Stimulated activated CD4-positive, alpha-beta T cell treated with anti-CD3 and anti-CD28 coated beads, Interleukin-4, amount 100 ng/mL, for 24 hours (primary cell): Measurements from ENCODE around the gene VIL1.

Source experiments
- DNase-seq: peaks from one replicate; pipeline ENCODE4 v3.0.0-alpha.2; 2020

Gene VIL1

DNA sequence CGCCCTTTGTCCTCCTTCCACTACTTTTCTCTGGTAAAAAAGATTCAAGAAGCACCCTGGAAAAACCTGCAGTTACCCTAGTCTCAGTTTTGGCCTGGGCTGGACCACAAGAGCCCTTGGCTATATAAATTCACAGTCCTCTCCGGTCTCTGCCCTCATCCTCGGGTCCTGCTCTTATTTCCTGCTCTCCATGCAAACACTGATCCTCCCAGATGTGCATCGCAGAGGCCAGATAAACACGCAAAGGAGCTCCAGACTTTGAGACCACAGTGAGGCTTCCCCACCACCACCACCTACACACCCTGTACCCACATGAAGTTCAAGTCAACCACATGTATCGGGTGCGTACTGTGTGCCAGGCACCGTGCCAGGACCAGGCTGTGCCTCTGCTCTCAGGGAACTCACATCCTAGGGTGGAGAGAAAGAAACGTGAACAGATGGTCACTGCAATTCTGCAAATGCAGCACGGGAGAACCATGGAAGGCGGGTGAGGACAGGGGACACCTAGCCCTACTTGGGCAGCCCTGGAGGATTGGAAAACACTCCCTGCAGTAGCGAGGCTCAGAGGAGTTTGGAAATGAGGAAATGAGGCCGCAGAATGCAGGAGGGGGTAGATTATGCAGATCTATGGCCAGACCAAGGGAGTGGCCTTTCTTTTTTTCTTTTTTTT, 11.8 kb upstream of the VIL1 start:
- peak; percentile 67 for DNase-seq

DNA sequence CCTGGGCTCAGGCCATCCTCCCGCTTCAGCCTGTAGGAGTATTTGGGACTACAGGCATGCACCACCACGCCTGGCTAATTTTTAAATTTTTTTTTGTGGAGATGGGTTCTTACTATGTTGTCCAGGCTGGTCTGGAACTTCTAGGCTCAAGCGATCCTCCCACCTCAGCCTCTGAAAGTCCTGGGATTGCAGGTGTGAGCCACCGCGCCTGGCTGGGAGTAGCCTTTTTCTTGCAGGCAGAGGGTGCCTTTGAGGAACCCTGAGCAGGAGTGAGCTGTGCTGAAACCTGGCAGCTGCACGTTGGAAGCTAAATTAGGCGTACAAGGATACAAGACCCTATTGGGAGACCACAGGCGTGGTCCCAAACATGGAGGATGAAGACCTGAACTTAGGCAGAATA, 11.2 kb upstream of the VIL1 start:
- no peak for DNase-seq

DNA sequence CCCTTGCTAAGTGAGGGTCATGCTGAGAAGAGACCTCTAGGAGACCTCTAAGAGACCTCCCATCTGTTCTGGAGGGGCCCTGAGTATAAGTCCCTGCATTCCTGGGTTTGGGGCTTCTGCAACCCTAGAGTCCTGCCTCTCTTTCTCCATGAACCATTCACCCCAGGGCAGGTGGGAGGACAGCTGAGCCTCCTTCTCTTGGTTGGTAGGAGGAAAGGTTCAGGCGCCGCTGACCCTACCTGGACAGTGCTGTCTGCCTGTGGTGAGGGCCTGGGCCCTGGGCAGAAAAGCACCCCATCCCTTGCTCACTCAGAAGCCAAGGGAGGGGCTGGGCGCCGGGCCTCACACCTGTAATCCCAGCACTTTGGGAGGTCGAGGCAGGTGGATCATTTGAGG, 604 bp upstream of the VIL1 start:
- no peak for DNase-seq

DNA sequence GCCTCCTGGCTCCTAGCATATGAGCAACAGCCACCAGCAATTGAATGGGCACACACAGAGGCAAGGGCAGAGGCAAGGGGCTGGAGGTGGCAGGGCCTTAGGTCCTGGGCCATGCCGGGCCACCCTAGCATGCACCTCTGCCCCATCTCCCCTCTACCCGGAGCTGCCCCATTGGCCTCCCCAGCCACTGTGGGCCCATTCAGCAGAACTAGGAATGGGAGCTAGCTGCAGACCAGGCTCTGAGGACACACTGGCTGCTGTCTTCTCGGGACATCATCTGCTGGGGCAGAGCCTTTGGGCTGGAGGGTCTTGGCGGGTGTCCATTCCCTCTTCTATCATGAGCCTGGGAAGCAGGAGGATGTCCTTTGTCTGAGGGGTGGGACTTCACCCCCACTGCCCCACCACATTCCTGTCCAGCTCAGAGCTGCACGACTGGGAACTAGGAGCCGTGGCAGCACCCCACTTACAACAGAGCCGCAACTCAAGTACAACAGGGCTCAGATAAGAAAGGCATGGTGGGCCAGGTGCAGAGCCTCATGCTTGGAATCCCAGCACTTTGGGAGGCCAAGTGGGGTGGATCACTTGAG, 800 bp downstream of the VIL1 start:
- no peak for DNase-seq

DNA sequence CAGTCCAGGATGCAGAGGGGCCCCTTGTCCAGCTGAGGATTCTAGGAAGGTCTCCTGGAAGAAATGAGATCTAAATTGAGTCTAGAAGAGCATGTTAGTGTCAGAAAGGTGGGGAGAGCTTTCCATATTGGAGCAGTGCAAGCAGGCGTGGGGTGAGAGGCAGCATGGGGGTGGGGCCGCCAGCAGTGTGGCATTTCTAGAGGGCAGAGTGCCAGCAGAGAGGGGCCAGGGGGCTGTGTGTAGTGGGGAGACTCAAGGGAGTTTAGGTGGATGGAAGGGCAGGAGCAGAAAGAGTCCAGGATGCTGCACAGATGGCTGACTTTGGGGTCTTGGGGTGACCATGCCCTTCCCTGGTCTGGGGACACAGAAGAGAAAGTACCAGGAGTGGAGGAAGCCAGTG, 2.1 kb downstream of the VIL1 start:
- DNase-seq: no peak

DNA sequence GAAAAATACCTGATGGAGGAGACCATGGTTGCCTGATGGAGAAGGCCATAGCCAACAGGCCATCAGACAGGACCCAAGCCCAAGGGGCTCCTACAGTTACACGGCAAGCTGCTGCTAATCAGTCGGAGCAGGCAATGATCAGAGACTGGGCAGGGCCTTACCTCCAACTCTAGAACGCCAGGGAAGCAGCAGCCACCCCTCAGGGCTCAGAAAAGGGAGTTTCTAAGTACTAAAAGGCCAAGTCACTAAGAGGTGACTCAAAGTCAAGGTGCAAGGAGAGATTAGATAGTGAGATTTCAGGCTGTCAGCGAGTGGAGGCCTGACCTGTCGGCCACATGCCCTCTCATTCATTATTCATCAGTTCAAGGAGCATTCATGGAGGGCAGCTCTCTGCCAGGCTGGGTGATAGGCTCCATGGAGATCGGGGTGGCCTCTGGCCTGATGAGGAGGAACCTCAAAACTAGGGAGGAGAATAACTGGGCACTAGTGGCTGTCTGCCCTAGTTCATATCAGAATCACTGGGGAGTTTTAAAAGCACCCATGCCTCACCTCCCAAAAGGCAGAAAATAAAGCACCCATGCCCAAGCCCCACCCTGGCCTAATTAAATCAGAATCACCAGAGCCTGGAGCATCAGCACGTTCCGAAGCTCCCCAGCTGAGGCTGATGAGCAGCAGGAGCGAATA, 3.6 kb downstream of the VIL1 start:
- DNase-seq: no peak

DNA sequence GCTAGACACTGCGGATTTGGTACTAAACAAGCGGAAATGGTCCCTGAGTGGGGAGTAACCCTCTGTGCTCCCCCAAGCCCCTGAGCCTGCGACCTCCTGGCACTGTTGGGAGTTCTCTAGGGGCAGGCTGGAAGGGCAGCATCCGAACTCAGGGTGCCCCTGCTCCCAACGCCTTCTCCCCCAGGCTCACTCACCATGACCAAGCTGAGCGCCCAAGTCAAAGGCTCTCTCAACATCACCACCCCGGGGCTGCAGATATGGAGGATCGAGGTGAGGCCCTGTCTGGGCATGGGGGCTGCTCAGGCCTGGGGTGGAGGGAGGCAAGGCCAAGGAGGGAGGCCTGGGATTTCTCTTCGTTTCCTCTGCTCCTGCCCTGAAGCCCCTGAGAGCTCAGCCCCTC, 4.7 kb downstream of the VIL1 start:
- DNase-seq: no peak

DNA sequence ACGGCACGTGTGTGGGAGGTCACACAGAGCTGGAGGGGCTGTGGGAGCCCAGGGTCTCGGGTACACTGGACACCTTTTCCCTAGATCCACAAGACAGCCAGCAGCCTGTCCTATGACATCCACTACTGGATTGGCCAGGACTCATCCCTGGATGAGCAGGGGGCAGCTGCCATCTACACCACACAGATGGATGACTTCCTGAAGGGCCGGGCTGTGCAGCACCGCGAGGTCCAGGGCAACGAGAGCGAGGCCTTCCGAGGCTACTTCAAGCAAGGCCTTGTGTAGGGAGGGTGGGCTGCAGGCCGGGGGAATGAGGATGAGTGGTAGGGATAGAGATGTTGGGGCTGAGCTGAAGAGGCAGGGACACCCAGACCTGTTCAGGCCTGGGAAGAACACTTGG, 6.6 kb downstream of the VIL1 start:
- DNase-seq: no peak

DNA sequence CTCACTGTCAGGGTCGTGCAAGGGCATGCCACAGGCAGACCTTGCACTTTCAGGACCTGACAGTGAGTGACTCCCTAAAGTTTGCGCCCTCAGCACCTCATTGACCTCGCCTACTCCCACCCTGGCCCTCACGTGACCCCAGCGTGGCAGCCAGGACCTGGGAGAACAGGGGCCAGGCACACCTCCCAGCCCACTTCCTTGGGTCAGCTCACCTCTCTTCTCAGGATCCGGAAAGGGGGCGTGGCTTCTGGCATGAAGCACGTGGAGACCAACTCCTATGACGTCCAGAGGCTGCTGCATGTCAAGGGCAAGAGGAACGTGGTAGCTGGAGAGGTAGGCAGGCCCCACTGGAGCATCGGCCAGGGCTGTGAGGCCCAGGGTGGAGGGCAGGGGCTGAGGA, 8.8 kb downstream of the VIL1 start:
- DNase-seq: no peak

DNA sequence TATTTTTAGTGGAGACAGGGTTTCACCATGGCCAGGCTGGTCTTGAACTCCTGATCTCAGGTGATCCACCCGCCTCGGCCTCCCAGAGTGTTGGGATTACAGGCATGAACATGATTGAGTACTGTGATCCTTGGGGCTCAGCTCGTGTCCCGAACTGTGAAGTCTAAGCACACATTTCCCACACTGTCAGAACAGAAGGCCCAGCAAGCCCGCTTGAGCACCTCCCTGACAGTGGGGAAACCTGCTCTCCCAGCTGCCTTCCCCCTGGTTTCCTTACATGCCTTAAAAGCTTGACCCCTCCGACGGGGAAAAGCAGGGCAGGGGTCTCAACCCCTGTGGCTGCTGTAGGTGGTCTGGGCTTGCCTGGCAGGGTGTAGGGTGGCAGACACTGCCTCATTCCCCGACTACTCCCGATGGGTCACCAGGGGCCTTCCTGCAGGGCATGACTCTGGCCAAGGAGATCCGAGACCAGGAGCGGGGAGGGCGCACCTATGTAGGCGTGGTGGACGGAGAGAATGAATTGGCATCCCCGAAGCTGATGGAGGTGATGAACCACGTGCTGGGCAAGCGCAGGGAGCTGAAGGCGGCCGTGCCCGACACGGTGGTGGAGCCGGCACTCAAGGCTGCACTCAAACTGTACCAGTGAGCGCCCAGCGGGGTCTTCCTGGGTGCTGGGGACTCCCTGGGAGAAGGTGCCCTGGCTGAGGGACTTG, 10.1 kb downstream of the VIL1 start:
- no peak for DNase-seq

DNA sequence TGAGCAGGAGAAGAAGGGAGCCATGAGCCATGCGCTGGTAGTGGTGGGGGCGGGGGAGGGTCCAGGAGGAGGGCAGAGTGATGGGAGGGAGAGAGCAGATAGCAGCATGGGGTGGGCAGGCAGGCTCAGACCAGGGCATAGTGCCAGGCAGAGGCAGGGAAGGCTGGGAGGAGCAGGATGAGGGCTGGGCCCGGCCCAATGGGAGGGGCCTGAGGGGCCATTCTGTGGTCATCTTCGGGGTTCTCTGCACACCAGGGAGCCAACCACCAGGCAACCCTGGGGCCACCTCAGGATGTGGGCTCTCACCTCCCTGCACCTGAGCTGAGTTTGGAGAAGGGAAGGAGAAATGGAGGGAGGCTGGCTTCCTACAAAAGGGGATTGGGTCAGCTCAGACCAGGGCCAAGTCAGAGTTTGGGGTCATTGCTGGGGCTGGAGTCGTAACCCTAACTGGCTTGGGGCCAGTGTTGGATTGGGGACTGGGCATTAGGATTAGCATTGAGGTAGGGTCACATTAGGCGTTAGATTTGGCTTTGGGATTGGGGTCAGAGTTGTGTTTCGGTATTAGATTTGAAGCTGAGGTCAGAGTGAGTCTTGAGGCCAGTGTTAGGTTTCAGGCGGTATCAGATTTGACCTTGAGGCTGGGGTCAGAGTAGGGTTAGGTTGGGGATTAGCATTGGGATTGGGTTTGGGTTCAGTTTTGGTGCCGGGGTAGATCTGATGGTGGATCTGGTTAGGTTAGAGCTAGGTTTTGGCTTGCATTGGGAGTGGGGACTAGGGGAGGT, 11.2 kb downstream of the VIL1 start:
- DNase-seq: no peak

DNA sequence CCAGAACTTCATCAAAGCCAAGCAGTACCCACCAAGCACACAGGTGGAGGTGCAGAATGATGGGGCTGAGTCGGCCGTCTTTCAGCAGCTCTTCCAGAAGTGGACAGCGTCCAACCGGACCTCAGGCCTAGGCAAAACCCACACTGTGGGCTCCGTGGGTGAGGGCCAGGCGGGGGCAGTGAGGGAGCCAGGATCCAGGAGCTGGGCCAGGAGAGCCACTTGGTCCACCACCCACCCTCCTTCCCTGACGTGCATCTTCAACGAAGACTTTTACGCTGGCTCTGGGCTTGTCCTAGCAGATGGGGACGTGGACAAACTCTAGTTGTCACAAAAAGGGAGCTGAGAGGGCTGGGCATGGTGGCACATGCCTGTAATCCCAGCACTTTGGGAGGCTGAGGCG, 11.8 kb downstream of the VIL1 start:
- DNase-seq: no peak

DNA sequence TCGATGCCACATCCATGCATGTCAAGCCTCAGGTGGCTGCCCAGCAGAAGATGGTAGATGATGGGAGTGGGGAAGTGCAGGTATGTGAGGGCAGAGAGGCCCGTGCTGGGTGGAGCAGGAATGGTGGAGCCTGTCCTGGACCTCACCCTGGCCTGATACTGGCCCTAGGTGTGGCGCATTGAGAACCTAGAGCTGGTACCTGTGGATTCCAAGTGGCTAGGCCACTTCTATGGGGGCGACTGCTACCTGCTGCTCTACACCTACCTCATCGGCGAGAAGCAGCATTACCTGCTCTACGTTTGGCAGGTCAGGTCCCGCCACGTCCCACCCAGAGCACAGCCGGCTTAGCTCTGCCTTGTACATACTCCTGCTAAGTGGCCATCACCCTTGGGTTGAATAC, 13.0 kb downstream of the VIL1 start:
- DNase-seq: no peak

DNA sequence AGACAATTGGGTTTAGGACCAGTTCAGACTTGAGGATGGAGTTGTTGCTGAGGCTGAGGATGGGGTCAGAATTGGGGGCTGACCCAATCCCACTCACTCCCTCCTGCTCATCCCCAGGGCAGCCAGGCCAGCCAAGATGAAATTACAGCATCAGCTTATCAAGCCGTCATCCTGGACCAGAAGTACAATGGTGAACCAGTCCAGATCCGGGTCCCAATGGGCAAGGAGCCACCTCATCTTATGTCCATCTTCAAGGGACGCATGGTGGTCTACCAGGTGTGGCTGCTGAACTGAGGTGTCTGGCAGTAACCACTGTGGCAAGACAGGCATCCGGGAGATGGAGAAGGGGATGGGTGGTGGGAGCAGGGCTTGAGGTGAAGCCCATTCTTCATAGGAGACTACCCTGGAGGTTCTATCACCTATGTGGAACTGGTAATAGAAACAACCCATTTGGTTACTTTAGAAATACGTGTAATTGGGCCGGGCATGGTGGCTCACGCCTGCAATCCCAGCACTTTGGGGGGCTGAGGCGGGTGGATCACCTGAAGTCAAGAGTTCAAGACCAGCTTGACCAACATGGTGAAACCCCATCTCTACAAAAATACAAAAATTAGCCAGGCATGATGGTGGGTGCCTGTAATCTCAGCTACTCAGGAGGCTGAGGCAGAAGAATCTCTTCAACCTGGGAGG, 13.9 kb downstream of the VIL1 start:
- DNase-seq: no peak

DNA sequence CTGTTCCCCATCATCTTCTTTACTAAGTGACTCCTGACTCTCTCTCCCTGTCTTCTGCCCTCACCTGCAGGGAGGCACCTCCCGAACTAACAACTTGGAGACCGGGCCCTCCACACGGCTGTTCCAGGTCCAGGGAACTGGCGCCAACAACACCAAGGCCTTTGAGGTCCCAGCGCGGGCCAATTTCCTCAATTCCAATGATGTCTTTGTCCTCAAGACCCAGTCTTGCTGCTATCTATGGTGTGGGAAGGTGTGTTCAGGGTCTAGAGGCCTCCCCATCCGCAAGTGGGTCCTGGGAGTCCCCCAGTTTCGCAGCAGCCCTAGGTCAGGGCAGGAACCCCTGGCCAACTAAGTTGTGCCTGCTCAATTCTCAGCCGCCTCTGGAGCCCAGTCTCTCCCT, 15.5 kb downstream of the VIL1 start:
- no peak for DNase-seq

DNA sequence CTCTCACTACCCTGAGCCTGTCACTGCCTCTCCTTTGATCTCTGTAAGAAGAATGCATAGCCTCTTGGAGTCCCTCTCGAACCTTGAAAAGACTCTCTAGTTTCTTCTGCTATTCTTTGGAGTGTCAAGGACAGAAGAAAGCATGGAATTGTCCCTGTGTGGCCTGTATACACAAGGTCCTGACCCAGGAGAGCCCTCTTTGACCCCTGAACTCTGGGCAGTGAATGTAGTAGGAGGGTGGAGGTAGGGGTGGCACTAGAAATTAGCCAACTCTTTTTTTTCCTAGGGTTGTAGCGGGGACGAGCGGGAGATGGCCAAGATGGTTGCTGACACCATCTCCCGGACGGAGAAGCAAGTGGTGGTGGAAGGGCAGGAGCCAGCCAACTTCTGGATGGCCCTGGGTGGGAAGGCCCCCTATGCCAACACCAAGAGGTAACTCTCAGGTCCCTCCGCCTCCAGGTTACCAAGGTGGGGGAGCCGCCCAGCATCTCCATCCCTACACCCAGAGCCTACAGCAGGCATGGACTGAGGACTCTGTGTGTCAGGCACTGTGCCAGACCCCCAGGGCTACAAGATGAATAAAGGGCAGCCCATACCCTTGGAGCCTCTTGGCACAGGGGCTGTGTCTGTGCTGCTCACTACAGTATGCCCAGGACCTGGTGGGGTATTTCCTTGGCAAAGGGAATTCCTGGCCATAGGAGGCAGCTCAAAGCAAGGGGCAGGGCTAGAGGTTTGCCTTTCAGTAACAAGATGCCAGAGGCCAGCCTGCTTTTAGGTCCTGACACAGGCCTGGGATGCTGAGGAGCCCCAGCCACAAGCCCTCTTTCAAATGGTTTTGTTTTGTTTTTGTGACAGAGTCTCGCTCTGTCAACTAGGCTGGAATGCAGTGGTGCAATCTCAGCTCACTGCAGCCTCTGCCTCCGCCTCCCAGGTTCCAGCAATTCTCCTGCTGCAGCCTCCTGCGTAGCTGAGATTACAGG, 16.4 kb downstream of the VIL1 start:
- no peak for DNase-seq

DNA sequence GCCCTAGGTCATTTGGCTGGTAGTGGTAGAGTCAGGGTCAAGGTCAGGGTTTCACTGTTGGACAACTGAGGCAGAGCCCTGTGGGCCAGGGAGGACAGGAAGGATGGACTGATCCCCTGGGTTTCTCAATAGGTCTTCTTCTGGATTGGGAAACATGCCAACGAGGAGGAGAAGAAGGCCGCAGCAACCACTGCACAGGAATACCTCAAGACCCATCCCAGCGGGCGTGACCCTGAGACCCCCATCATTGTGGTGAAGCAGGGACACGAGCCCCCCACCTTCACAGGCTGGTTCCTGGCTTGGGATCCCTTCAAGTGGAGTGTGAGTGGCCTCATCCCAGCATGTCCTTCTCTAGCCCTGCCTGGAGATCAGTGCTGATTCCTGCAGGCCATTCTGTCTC, 18.1 kb downstream of the VIL1 start:
- DNase-seq: no peak

DNA sequence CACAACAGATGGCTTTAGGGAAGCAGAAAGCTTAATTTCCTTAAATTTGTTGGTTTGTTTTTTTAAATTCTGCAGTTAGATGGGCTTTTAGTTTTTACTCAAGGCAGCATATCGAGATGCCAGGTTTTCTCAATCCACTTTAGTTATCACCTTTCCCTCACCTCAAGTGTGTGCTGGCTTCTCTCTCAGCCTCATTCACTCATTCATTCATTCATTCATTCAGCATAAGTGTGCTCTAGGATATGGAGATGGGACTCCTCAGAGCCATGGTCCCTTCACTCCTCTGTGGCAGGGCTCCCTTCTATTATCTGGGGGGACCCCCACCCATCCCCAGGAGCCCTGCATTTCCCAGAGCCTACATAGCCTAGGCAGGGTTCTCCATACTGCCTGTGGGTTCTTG, 19.0 kb downstream of the VIL1 start:
- DNase-seq: no peak

DNA sequence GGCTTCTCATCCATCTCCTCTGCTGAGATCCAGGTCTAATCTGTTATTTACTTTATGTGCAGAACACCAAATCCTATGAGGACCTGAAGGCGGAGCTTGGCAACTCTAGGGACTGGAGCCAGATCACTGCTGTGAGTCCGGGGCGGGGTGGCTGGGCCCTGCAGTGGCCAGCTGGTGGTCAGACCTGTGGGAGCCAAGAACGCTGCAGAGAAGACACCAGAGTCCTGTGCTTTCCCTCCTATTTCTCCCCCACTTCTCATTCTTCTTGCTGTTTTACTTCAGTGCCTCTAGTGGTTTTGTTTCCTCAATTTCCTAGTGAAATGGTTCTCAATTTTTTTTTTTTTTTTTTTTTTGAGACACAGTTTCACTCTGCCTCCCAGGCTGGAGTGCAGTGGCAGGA, 19.7 kb downstream of the VIL1 start:
- no peak for DNase-seq

DNA sequence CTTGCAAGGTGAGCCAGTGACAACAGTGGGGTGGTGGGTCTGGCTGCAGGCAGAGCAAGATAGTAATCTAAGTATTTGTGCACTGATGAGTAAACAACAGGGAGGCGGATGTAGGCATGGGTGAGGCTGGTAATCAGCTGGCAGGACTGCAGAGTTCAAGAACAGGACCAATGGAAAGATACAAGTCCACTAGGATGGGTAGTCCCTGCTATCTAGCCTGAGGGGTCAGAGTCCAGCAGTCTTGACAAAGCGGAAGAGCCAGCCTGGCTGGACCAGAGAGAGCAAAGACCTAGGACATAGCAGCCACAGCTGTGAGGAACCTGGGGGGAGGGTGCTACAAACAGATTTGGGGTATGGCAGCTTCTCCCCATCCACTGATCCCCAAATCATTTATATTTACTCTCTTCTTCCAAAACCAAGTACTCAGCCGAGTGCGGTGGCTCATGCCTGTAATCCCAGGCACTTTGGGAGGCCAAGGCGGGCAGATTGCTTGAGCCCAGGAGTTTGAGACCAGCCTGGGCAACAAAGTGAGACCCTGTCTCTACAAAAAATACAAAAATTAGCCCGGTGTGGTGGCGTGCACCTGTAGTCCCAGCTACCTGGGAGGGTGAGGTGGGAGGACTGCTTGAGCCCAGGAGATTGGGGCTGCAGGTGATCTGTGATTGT, 25.9 kb downstream of the VIL1 start:
- DNase-seq: no peak

DNA sequence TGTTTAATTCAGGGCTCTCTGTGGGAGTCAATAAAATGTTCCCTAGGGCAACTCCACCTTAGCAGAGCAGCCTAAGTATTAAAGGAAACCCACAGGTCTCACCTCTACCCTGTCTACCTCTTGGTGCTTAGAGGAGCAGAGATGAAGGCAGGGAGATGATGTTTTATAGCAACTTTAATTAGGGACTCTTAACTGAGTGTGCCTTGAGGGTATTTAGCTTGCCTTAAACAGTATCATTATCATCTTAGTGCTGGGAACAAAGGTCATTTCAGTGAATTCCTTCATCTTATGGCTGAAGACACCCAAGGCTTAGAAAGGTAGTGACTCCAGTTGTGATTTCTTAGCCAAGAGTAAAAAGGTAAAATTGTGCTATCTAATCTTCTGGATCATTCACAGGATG, 26.7 kb downstream of the VIL1 start:
- DNase-seq: no peak
